GM23338 (cell line): ENCODE data around the gene RNF17. TPM values are rescaled to one million over a fixed set of nuclear protein-coding genes. Genes with fewer than 3 reads are reported as not detected.

Experiments used
- ATAC-seq: fragments of 200-7000 bp; cut with Tn5 transposase; 3 replicates; pipeline ENCODE4 v1.9.1; 2020
- DNase-seq: peaks from one replicate; pipeline ENCODE4 v3.0.0-alpha.2; 2015; ENCODE audit warnings: low spot score
- H2AFZ ChIP-seq: fragments of 200-600 bp; sonication (generic); 2 replicates; pipeline ENCODE4 v1.8.0; 2016; ENCODE audit warnings: antibody characterized with exemption, mild to moderate bottlenecking, moderate library complexity
- H3F3A ChIP-seq: fragments of 200-600 bp; sonication (generic); replicated peaks from 2 replicates; pipeline ENCODE4 v1.8.0; 2017; ENCODE audit warnings: antibody characterized with exemption, mixed run types, low read depth
- H3K27ac ChIP-seq: fragments of 200-600 bp; sonication (generic); 2 replicates; pipeline ENCODE4 v1.6.1; 2016; ENCODE audit warnings: low read depth
- H3K27me3 ChIP-seq: fragments of 200-600 bp; sonication (generic); 2 replicates; pipeline ENCODE4 v1.8.0; 2016; ENCODE audit warnings: mild to moderate bottlenecking, mixed run types, moderate library complexity; ENCODE audit not compliant: insufficient read depth
- H3K36me3 ChIP-seq: fragments of 200-600 bp; sonication (generic); 2 replicates; pipeline ENCODE4 v1.8.0; 2016; ENCODE audit warnings: mild to moderate bottlenecking; ENCODE audit not compliant: insufficient read depth
- H3K4me1 ChIP-seq: fragments of 200-600 bp; sonication (generic); 2 replicates; pipeline ENCODE4 v1.8.0; 2016; ENCODE audit warnings: mild to moderate bottlenecking, moderate library complexity; ENCODE audit not compliant: insufficient read depth
- H3K4me2 ChIP-seq: fragments of 200-600 bp; sonication (generic); 2 replicates; pipeline ENCODE4 v1.7.1; 2017; ENCODE audit warnings: mixed run types
- H3K4me3 ChIP-seq: fragments of 200-600 bp; sonication (generic); 2 replicates; pipeline ENCODE4 v1.6.1; 2016; ENCODE audit warnings: mixed run types
- H3K79me2 ChIP-seq: fragments of 200-600 bp; sonication (generic); replicated peaks from 2 replicates; pipeline ENCODE4 v1.8.0; 2017; ENCODE audit warnings: mild to moderate bottlenecking; ENCODE audit not compliant: insufficient read depth
- H3K9me2 ChIP-seq: fragments of 200-600 bp; sonication (generic); 2 replicates; pipeline ENCODE4 v1.8.0; 2017; ENCODE audit not compliant: insufficient read depth
- H4K20me1 ChIP-seq: fragments of 200-600 bp; sonication (generic); replicated peaks from 2 replicates; pipeline ENCODE4 v1.8.0; 2017; ENCODE audit warnings: mild to moderate bottlenecking; ENCODE audit not compliant: insufficient read depth
- H3K27ac Mint-ChIP-seq: 2 replicates; pipeline ENCODE4 v1.8.0; 2020; ENCODE audit warnings: inconsistent platforms, mild to moderate bottlenecking, moderate library complexity, mixed read lengths
- H3K27me3 Mint-ChIP-seq: 3 replicates; pipeline ENCODE4 v1.8.0; 2022; ENCODE audit warnings: low read depth, mild to moderate bottlenecking, moderate library complexity, mixed read lengths, inconsistent platforms; ENCODE audit not compliant: insufficient read depth, poor library complexity
- H3K36me3 Mint-ChIP-seq: 3 replicates; pipeline ENCODE4 v1.8.0; 2021; ENCODE audit warnings: low read depth, mild to moderate bottlenecking, inconsistent platforms, moderate library complexity, mixed read lengths
- H3K4me1 Mint-ChIP-seq: 3 replicates; pipeline ENCODE4 v1.8.0; 2020; ENCODE audit warnings: mild to moderate bottlenecking, inconsistent platforms, mixed read lengths
- H3K4me3 Mint-ChIP-seq: 3 replicates; pipeline ENCODE4 v1.8.0; 2021; ENCODE audit warnings: moderate library complexity, mild to moderate bottlenecking, inconsistent platforms, mixed read lengths
- H3K9me3 Mint-ChIP-seq: 3 replicates; pipeline ENCODE4 v1.8.0; 2020; ENCODE audit warnings: moderate library complexity, mild to moderate bottlenecking, inconsistent platforms, mixed read lengths
- CTCF ChIP-seq, 2 experiments: fragments of 200-600 bp in 1 of 2; sonication (generic) in 1 of 2; conservative IDR thresholded peaks; 2 replicates each; pipeline versions ENCODE4 v1.5.1 to v1.6.1; 2016 to 2017; ENCODE audit warnings: antibody characterized with exemption in 2 of 2, low read depth in 2 of 2, mild to moderate bottlenecking in 2 of 2, moderate library complexity in 1 of 2
- EZH2 ChIP-seq: fragments of 200-600 bp; sonication (generic); IDR thresholded peaks from one replicate; pipeline ENCODE4 v1.8.0; 2017; ENCODE audit warnings: antibody characterized with exemption, mild to moderate bottlenecking, low read depth; ENCODE audit not compliant: unreplicated experiment
- JUNB ChIP-seq: IDR thresholded peaks from one replicate; pipeline ENCODE4 v1.6.1; 2016; ENCODE audit warnings: antibody characterized with exemption; ENCODE audit not compliant: unreplicated experiment
- ZNF114 ChIP-seq: fragments of 250-450 bp; sonication (Bioruptor Pico); IDR thresholded peaks from 2 replicates; pipeline ENCODE4 v1.5.0; 2020; ENCODE audit warnings: mild to moderate bottlenecking, moderate library complexity
- ZNF462 ChIP-seq: fragments of 250-450 bp; sonication (Bioruptor Pico); IDR thresholded peaks from 2 replicates; pipeline ENCODE4 v1.5.0; 2020; ENCODE audit warnings: mild to moderate bottlenecking, moderate library complexity
- polyA plus RNA-seq: library from polyadenylated mRNA; unstranded; fragments of >200 nt; fragmentation: Nextera tagmentation; extraction: Ambion mirVana; gene quantifications from 2 replicates; pipeline ENCODE4 v1.2.1, GENCODE V29; 2016
- total RNA-seq: library from RNA; depleted of rRNA; stranded (reverse); fragments of >200 nt; shearing (Covaris generic); gene quantifications from 2 replicates; pipeline ENCODE4 v1.2.3, GENCODE V29; 2014

The RNF17 gene
- total and polyA plus RNA-seq, 2 experiments from 2014 or later: 0.16 TPM; not detected in 1

- TF ChIP-seq ZNF462 (CRISPR knock-in tag): no peak
Measured at GRCh38 chr13:24911133-24911908, 147.4 kb downstream of the RNF17 start (continued).

- no peak overlapping the region for H3K4me2 ChIP-seq
- peaks cover 2% of the 10 kb centered on the region for H3K27me3 Mint-ChIP-seq
- H3K4me3 ChIP-seq: no peak overlapping the region
- TF ChIP-seq ZNF114 (CRISPR knock-in tag): no peak
- TF ChIP-seq CTCF (conservative IDR thresholded peaks at IDR 0.05; ENCODE audit: low read depth in 2 of 2): no peak
- TF ChIP-seq JUNB: no peak
- TF ChIP-seq EZH2: no peak
- no peak overlapping the region for H2AFZ ChIP-seq
- no peak overlapping the region for H3K27ac Mint-ChIP-seq
- H3K79me2 ChIP-seq: peaks cover 95% of the 10 kb centered on the region
- no peak overlapping the region for H3K4me3 Mint-ChIP-seq
- peaks cover 6% of the 10 kb centered on the region for H3K36me3 Mint-ChIP-seq
- no peaks in the 10 kb centered on the region for H3K27me3 ChIP-seq
- H4K20me1 ChIP-seq: peaks cover 31% of the 10 kb centered on the region; the same call in 1 of the 2 replicates
- H3K27ac ChIP-seq: no peak overlapping the region
- no peaks in the 10 kb centered on the region for H3K9me3 Mint-ChIP-seq
- H3F3A ChIP-seq: no peaks in the 10 kb centered on the region
- peaks cover 24% of the 10 kb centered on the region for H3K4me1 Mint-ChIP-seq
- no peaks in the 10 kb centered on the region for H3K36me3 ChIP-seq
- no peak for DNase-seq
- no peak for ATAC-seq
- H3K9me2 ChIP-seq: no peaks in the 10 kb centered on the region
- H3K4me1 ChIP-seq: peaks cover 4% of the 10 kb centered on the region
Measured at GRCh38 chr13:24916464-24916863, 152.5 kb downstream of the RNF17 start.
